Measurements from ENCODE around the gene NCK2. TPM values are rescaled to one million over a fixed set of nuclear protein-coding genes. Genes with fewer than 3 reads are reported as not detected.

Gene NCK2
- total RNA-seq, 1 donor from 2014 or later: 46.6 TPM

DNA sequence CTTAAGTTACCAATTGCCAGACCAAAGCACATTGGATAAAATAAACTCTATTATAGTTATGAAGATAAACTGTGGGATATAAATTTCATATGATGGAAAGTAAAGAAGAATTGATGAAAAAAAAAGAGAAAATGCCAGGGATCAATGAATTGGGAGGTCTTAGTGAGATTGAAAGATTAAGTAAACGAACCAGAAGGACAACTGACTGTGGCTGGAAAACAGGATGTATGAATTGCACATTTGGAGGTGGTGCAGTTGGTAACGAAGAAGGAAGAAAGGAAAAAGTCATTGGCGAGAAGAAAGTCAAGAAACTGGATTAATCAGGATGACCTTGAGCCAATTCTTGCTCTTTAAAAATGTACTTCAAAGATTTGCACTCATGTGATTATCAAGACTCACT is 166.7 kb downstream of the NCK2 start:
- DNase-seq (ENCODE audit: low read depth): no peak

DNA sequence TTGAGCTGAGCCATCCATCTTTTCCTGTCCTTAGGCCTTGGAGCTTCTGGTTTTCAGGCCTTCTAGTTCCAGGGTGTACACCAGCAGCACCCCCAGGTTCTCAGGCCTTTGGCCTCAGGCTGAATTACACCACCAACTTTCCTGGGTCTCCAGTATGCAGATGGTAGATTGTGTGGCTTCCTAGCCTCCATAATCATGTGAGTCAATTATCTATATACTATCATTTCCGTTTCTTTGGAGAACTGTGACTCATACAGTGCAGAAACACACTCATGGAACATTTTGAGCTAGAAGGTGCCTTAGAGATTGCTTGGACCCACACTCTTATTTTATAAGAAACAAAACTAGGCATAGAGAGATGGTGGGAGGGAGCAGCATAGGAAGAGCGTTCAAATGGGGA is 167.4 kb downstream of the NCK2 start:
- no peak for DNase-seq (ENCODE audit: low read depth)

DNA sequence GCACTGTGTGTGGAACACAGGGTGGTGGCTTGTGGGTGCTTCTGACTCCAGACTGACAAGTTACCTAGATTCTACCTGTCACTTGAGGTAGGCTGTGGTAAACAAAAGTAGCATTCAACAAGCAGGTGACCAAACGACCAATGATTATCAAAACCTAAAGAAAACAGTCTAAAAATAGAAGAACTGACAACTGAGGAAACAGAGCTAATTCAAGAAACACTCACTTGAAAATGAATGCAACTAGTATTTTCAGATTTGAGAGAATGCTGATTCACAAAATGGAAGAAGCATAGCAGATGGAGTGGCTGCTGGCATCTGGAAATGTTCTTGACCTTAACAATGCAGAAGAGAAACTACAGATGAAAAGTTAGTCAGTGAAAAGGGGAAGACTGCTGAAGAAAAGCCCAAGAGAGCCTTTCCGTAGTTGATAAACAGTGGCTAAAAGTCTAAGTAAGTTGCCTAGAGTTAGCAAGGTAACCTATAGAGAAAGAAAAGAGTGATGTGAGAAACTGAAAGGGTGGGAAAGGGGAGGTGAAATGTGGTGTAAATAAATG is 170.4 kb downstream of the NCK2 start:
- no peak for DNase-seq (ENCODE audit: low read depth)

DNA sequence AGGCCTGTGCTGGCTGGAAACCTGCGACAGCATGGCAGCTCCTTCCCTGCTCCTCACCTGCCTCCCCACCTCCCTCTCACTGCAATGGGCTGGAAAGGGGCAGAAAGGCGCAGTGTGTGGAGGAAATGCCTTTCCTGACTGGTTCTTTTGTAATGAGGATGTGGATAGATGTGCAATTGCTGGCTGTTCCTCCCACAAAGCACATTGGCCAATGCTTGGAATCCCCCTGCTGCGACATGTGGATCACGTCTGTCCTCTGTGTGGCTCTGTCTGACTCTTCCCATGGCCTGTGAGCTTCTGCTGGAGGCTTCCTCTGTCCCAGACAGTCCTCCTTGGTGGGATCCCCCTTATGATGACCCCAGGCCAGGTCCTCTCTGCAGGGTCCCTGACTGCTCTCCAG is 172.5 kb downstream of the NCK2 start:
- DNase-seq (ENCODE audit: low read depth): no peak

DNA sequence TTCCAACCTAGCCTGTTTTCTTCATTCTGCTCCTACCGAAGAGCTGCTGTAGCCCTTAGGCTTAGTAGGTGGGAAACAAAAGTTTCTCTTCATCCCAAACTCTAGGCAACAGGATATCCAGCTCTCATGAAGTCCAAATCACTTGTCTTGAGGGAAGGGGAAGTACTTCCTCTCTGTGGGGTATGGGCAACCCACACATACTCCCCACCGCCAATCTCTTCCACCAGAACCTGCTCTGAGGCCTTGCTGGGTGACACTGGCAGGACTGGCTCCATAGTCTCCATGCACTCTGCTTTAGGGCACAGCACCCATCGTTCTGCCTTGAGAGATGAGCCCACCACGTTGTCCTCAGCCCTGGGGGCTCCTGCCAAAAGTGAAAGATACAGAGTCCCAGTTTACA is 173.0 kb downstream of the NCK2 start:
- DNase-seq (ENCODE audit: low read depth): no peak

DNA sequence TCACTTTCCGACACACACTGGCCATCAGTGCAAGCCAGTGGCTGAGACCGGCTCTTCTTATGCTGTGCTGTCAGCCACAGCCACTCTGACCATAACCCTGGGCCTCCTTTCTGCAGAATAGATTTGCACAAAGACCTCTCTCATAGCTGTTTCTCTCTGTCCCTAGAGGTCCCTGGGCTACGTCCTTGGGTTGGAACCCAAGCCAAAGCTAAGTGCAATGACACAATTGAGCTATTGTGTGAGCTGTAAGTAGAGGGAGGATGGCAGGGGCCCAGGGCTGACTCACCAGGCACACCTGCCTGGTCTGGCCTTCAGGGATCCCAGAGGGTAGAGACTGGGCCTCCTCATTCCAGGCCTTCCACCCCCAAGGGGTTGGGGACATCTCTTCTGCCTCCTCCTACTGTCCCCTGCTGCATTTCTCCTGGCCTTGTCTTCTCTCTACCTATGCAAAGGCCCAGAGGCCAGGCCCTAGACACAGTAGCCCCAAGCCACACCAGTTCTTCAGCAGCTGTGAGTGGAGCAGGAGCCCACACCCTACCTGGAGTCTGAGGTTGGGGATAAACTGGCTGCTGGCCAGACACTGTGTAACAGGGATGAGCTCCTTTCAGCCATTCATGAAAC is 174.6 kb downstream of the NCK2 start:
- DNase-seq (ENCODE audit: low read depth): peak; percentile 15

DNA sequence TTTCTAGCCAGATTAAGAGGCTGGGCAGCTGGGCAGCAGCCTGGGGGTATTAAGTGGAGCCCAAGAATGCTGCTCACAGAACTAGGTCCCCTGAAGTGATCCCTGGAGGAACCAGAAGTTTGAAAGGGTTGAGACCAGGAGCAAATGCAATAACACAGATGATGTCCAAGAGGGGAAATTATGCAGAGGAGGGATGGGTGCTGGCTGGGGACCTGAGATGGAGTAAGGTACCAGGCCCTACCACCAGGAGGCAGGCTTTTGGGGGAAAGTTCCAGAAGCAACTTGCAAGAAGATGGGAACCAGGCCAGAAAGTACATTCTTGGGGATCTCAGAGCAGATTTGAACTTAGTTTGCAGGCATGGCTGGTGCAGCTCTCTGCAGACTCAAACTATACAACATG is 175.1 kb downstream of the NCK2 start:
- DNase-seq (ENCODE audit: low read depth): no peak

DNA sequence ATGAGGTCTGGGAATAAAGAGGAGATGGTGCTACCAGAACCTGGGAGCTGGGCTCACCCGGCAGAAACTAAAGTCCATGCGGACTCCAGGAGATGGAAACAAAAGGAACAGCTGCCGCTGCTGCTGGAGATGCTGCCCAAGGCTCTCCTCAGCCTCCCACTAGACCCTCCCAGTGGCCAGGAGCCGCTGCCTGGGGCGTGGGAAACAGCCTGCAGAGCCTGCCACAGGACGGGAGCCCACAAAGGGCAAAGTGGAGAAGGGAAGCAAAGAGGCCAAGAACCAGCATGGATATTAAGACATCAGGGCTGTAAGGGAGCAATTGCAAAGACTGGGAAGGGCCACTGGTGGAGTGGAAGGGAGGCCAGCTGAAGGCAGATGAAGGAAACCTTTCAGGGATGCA is 179.6 kb downstream of the NCK2 start:
- DNase-seq (ENCODE audit: low read depth): peak; percentile 17

DNA sequence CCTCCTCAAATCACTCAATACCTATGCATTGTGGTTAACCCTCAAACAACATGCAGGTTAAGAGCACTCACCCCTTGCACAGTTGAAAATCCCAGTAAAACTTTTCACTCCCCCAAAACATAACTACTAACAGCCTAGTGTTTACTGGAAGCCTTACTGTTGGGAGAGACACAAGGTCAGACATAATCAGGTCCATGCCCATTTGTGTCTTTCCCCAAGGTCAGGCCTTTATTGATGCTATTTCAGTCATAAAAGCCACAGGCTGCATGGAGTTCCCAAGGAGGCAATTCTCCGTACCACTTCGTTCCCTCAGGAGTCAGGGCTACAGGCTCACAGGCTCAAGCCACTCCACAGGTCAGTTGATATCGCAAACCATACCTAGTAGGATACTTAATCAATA is 180.2 kb downstream of the NCK2 start:
- no peak for DNase-seq (ENCODE audit: low read depth)

DNA sequence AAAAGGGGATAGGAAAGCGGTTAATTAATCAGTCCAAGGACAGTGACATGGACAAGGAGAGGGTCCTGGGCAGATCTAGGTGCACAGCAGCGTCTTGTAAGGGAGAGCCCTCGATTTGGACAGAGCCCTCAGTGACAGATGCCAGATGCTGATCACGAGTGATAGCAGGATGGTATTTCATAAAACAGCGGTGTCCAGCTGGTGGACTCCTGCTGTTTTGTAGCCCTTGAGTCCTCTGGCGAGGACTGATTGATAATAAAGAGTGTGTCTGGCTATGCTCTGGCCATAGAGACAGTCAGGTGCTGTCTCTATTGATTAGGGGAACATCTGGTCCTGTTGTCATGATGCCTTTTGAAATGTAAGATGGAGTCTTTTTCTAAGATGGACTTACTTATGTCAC is 180.7 kb downstream of the NCK2 start:
- no peak for DNase-seq (ENCODE audit: low read depth)

DNA sequence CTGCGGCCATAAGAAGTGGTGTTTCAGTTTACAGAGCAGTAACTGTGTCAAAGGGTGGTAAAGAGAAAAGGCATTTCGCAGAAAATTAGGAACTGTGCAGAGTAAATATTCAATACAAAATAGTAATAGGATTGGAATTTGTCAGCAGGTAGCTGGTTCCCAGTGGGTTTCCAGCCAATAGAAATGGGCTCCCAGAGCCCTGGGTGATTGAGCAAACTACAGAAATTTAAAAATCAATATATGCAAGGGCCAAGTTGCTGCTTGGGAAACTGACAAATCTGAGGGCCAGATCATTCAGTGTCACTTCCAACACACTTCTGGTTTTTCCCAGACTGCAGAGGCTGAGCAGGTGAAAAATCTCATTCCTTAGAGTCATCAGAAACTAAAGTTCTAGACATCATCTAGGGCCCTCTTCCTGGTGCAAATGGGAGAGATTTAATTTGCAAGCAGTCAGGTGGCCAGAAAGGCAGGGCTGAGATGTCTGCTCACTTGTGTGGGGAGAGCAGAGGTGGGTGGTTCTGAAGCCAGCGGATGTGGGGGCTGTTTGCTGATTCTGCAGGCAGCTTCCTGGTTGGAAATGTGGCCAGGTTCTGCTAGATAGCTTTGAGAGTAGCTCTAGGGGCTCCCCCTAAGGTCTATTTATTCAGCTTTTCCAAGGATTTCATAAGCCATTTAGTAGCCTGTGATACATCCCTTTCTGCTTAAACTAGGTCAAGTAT is 182.4 kb downstream of the NCK2 start:
- DNase-seq (ENCODE audit: low read depth): no peak

DNA sequence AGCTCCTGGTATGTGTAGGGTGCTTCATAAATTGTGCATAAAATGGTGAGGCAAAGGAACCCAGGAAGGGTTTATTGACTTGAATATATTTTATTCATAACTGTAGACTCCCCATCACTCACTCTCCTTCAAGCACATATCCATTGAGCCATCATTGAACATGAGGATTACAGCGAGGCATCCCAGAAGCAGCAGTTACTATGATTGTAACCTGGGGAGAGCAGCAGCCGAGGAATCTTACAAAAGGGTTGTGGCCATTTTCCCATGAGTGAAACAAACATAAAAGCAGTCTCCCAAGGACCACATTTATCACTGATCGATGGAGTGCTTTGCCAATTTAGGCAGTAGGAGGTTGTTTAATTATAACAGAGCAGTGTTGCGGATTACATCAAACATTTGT is 183.4 kb downstream of the NCK2 start:
- no peak for DNase-seq (ENCODE audit: low read depth)

DNA sequence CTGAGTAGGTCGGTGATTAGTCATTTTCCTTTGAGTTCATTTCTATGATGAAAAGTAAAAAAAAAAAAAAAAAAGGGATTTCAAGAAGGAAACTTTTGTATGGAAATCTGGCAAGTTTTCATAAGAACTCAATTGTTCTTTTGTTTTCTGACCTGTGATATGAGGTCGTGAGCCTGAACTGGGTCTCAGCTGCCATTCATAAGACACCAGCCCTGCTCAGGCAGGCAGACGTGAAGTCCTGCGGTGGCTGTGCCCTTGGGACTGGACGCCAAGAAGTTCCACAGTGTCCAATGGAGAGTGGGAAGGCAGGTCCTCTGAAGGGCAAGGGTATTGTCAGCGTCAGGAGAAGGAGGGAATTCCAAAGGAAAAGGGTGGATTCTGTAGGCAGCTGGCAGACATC is 183.9 kb downstream of the NCK2 start:
- DNase-seq (ENCODE audit: low read depth): no peak

DNA sequence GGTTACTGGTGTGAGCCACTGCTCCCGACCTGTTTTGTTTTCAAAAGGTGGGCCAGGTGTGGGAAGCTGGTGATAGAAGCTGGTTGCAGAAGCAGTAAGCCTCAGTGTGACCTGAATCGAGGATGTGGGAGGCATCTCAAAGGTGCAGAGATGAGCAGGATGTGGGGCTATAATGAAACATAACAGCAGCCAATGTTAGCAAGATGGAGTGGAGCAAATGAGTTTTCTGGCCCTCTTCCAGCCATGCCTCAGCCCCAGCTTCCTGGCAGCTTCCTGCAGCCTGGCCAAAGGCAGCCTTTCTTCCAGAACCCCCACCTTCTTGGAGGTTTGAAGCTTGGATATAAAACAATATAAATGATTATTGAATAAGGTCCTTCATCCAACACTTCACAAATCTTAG is 184.8 kb downstream of the NCK2 start:
- DNase-seq (ENCODE audit: low read depth): no peak

DNA sequence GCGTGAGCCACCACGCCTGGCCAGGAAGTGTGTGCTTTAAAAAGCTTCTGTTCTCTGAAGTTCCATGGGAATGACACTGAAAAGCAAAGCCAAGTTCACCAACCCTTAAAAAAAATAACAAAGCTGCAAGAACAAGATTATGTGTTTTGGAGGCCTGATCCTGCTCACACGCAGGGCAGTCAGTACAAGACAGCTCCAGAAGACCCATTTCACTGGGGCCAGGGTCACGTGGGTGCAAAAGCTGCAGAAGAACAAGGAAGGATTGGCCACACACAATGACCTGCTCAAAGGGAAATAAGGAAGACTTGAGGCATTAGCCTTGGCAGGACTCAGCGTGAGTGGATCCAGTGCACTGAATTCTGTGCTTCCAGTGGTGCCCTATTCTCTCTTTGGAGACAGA is 187.9 kb downstream of the NCK2 start:
- DNase-seq (ENCODE audit: low read depth): no peak

DNA sequence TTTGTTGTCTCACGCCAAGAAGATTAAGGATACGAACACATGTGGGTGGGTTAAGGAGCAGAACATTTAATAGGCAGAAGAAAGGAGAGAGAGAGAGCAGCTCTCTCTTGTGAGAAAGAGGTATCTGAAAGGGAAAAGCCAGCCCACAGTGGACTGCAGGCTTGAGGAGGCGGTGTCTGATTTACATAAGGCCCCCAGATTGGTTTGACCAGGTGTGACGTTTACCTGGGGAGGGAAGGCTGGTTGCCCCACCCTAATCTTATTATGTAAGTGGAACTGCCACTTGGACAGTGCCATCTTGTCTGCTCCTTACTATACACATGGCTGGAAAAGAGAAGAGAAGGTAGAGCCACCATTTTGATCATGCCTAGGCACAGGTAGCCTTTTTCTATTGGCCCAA is 189.2 kb downstream of the NCK2 start:
- DNase-seq (ENCODE audit: low read depth): no peak

DNA sequence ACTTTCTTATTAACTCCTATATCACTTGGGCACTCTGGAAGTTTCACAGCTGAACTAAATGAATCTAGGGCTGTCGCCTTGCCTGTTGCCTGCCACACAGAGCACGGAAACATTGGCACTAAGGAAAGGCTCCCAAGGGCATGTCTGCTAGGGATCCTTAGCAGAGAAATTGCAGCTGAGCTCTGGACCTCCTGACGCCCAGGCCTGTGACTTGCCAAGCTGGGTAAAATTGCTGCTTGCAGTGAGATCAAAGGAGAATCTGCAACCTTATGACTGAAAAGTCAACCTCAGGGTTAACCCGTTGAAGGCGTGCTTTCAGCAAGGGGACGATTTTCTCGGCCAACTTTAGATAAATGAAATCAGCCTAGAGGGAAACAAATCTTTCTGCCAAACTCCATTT is 189.8 kb downstream of the NCK2 start:
- no peak for DNase-seq (ENCODE audit: low read depth)

DNA sequence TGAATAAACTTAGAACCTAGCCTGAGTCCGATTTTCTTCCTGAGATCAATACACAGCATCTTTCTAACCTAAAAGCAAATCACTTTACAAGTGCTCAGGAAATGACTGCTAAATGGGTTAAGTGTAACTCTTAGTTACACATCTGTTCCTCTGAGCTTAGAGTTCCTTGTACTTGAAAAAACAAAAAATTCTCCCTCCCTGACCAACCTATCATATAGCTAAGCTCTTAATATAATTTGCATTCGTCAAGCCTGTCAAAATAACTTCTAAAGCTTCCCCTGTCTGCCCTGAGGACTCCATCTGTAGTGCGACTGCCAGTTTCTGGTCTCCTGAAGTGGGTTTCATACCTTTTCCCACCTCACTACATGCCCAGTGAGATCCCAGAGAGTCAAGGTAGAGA is 190.4 kb downstream of the NCK2 start:
- DNase-seq (ENCODE audit: low read depth): no peak

DNA sequence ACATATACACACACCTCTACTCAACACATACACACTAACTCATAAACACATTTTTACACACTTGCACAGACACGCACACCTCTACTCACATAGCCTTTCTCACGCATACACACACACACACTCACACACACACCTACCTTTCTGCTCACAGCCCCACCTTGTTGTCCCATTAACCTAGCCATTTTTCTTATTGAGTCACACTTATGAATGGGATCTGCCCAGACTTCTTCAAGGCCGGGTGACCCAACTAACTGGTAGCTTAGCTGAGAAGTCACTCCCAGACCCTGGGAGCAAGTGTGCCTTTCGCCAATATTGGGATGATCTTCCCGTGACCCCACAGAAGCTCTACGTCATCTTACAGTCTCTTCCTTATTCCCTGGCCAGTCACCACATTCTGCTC is 192.2 kb downstream of the NCK2 start:
- DNase-seq (ENCODE audit: low read depth): no peak

DNA sequence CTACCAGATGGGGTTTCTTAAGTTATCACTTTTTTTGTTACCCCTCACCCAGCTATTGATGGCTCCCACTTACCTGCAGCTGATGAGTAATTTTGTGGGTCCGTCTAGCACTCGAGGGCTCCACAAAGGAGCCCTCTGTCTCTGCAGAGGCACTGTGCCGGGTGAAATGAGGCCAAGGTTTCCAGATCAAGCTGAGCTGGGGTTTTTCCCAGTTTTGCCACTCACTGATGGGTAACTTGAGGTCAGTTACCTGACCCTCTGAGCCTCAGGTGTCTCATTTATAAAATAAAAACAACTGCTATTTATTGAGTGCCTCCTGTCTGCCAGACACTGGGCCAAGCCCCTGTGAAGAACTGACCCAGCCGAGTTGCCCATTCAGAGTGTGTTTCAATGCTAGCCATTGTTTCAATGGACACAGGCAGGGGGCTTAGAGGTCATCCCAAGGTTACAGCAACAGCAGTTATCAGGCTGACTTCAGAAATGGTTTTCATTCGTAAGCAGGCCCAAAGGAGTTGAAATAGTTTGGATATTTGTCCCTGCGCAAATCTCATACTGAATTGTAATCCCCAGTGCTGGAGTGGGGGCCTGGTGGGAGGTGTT is 192.9 kb downstream of the NCK2 start:
- no peak for DNase-seq (ENCODE audit: low read depth)

All from myocyte (in vitro differentiated cells).